HepG2 (cell line): ENCODE results near the gene OSBPL3. TPM values are rescaled to one million over a fixed set of nuclear protein-coding genes. Genes with fewer than 3 reads are reported as not detected.

Experiments
- ARID3A ChIP-seq: IDR thresholded peaks from 2 replicates; pipeline ENCODE4 v1.6.1; 2012; ENCODE audit warnings: low read depth, low read length, improper control_type of control experiment
- CENPT ChIP-seq: sonication (generic); formaldehyde crosslinking; IDR thresholded peaks from 2 replicates; pipeline ENCODE4 v1.8.0; 2022; ENCODE audit warnings: low read depth, mild to moderate bottlenecking, moderate library complexity, missing genetic modification reagents
- ESRRA ChIP-seq: sonication (generic); formaldehyde crosslinking; IDR thresholded peaks from 2 replicates; pipeline ENCODE4 v1.5.1; 2020; ENCODE audit warnings: mild to moderate bottlenecking, low read depth, missing genetic modification reagents
- HMGA1 ChIP-seq: sonication (generic); formaldehyde crosslinking; conservative IDR thresholded peaks from 2 replicates; pipeline ENCODE4 v1.4.0; 2020; ENCODE audit warnings: missing genetic modification reagents
- HOXA3 ChIP-seq: sonication (generic); formaldehyde crosslinking; IDR thresholded peaks from 2 replicates; pipeline ENCODE4 v1.5.0; 2020; ENCODE audit warnings: missing genetic modification reagents
- IKZF5 ChIP-seq: IDR thresholded peaks from 2 replicates; pipeline ENCODE4 v1.6.1; 2018; ENCODE audit warnings: missing genetic modification reagents, mild to moderate bottlenecking, missing compliant biosample characterization
- KAT8 ChIP-seq: IDR thresholded peaks from 2 replicates; pipeline ENCODE4 v1.6.1; 2016; ENCODE audit warnings: missing genetic modification reagents, missing compliant biosample characterization
- SAP130 ChIP-seq: IDR thresholded peaks from 2 replicates; pipeline ENCODE4 v1.6.1; 2016; ENCODE audit warnings: low read depth
- SIX1 ChIP-seq: sonication (generic); formaldehyde crosslinking; IDR thresholded peaks from 2 replicates; pipeline ENCODE4 v1.4.0; 2020; ENCODE audit warnings: missing genetic modification reagents, borderline replicate concordance
- SMARCC2 ChIP-seq: fragments of 450-650 bp; IDR thresholded peaks from 2 replicates; pipeline ENCODE4 v1.6.1; 2017; ENCODE audit warnings: antibody characterized with exemption, mild to moderate bottlenecking
- SP5 ChIP-seq: IDR thresholded peaks from 2 replicates; pipeline ENCODE4 v1.6.1; 2016; ENCODE audit warnings: low read depth, borderline replicate concordance
- USF2 ChIP-seq, 2 experiments: sonication (generic) in 1 of 2; formaldehyde crosslinking in 1 of 2; IDR thresholded peaks; 2 replicates each; pipeline versions ENCODE4 v1.5.1 to v1.6.1; 2011 to 2020; ENCODE audit warnings: borderline replicate concordance in 1 of 2, low read depth in 1 of 2, low read length in 1 of 2, mild to moderate bottlenecking in 1 of 2, missing genetic modification reagents in 1 of 2, moderate library complexity in 1 of 2
- ZMYM3 ChIP-seq: sonication (generic); formaldehyde crosslinking; IDR thresholded peaks from 2 replicates; pipeline ENCODE4 v1.5.1; 2020; ENCODE audit warnings: mild to moderate bottlenecking, missing genetic modification reagents
- ZNF318 ChIP-seq: sonication (generic); formaldehyde crosslinking; IDR thresholded peaks from 2 replicates; pipeline ENCODE4 v1.4.0; 2020; ENCODE audit warnings: mild to moderate bottlenecking, missing genetic modification reagents
- ZNF451 ChIP-seq: sonication (generic); formaldehyde crosslinking; IDR thresholded peaks from 2 replicates; pipeline ENCODE4 v1.5.0; 2020; ENCODE audit warnings: mild to moderate bottlenecking, missing genetic modification reagents
- polyA plus RNA-seq, 8 experiments: library from polyadenylated mRNA; depleted of rRNA in 3 of 8; stranded (reverse) in 7 of 8; unstranded in 1 of 8; fragments of >200 nt; fragmentation: Illumina TruSeq in 4 of 8; extraction: Trizol in 4 of 8; gene quantifications; 2 replicates each; pipeline versions ENCODE4 v1.2.1 to v1.2.3, GENCODE V29; 2011 to 2016; ENCODE audit warnings: low read depth in 4 of 8, missing spikeins in 1 of 8, mixed read lengths in 1 of 8; ENCODE audit not compliant: insufficient read depth in 1 of 8
- total RNA-seq, 5 experiments: library from RNA; depleted of rRNA; stranded (reverse); fragments of >200 nt; fragmentation: Illumina TruSeq; extraction: Trizol; gene quantifications; 2 replicates each; pipeline ENCODE4 v1.2.3, GENCODE V29; 2016; ENCODE audit warnings: low read depth in 1 of 5

Gene OSBPL3
- total and polyA plus RNA-seq, 2 of the 13 experiments (the other 11 are each of a cell fraction or from before 2014, with no cell fraction given) = 8.8 to 28.9 TPM

- TF ChIP-seq ZNF318 (CRISPR knock-in tag) (no peak), ARID3A (no peak), ESRRA (CRISPR knock-in tag) (0 out of 2 replicates have a peak, but pooled peaks have one; percentile 33), SP5 (CRISPR knock-in tag) (no peak), CENPT (no peak), SIX1 (CRISPR knock-in tag) (no peak), SAP130 (CRISPR knock-in tag) (0 out of 2 replicates have a peak, but pooled peaks have one; percentile 30), USF2 (IDR thresholded peaks at IDR 0.05; ENCODE audit: low read depth, low read length) (no peak), USF2 (CRISPR knock-in tag; IDR thresholded peaks at IDR 0.05; ENCODE audit: borderline replicate concordance) (no peak), IKZF5 (CRISPR knock-in tag) (peak; percentile 20; the same call in 1 of the 2 replicates), SMARCC2 (no peak), ZNF451 (CRISPR knock-in tag) (no peak), HMGA1 (CRISPR knock-in tag) (no peak), KAT8 (peak; percentile 12; the same call in 1 of the 2 replicates), ZMYM3 (CRISPR knock-in tag) (no peak), HOXA3 (CRISPR knock-in tag) (no peak)
These were observed 512 bp downstream of the OSBPL3 start (continued) for GRCh38 chr7:24979470-24979862.
